Brain microvascular endothelial cell (primary cell): Measurements from ENCODE around the gene RNF157.
"Not testable (repeated sequence)": the region's sequence is repeated elsewhere in the genome, so short reads cannot be mapped to it uniquely, and the experiment has no call there.

Experiments
- DNase-seq: peaks from one replicate; pipeline ENCODE4 v3.0.0-alpha.2; 2020
- H3K27ac ChIP-seq: fragments of 250-450 bp; sonication (Bioruptor Pico); 2 replicates; pipeline ENCODE4 v1.5.1; 2020; ENCODE audit warnings: mild to moderate bottlenecking, moderate library complexity
- H3K27me3 ChIP-seq: fragments of 250-450 bp; sonication (Bioruptor Pico); replicated peaks from 2 replicates; pipeline ENCODE4 v1.5.1; 2020; ENCODE audit warnings: mild to moderate bottlenecking
- H3K36me3 ChIP-seq: fragments of 250-450 bp; sonication (Bioruptor Pico); replicated peaks from 2 replicates; pipeline ENCODE4 v1.5.1; 2020; ENCODE audit warnings: mild to moderate bottlenecking
- H3K4me3 ChIP-seq: 2 replicates; pipeline ENCODE4 v1.5.1; 2011; ENCODE audit warnings: low read depth, mild to moderate bottlenecking, control low read depth, low read length, moderate library complexity
- CTCF ChIP-seq: IDR thresholded peaks from 2 replicates; pipeline ENCODE4 v1.5.1; 2011; ENCODE audit warnings: low read depth, mild to moderate bottlenecking, moderate library complexity, low read length, control low read depth, inconsistent platforms; ENCODE audit errors: missing control alignments
- in situ Hi-C: cut with HindIII; loops from 2 replicates; pipeline ENCODE4 v1.10.0; 2017; ENCODE audit warnings: low sequenced_read_pairs, low pct_ligation_motif_present

The RNF157 gene

GRCh38 chr17:76189247-76189646 is 51.0 kb downstream of the RNF157 start:
- in situ Hi-C loops, result no loop called here
- TF ChIP-seq CTCF, result no peak
- no peaks in the 10 kb centered on the region for H3K27me3 ChIP-seq
- no peak for DNase-seq
- no peak overlapping the region for H3K4me3 ChIP-seq
- no peak overlapping the region for H3K27ac ChIP-seq
- no peaks in the 10 kb centered on the region for H3K36me3 ChIP-seq

- TF ChIP-seq CTCF, result no peak
- Histone ChIP-seq H3K27ac (no peak overlapping the region), H3K4me3 (no peak overlapping the region), H3K36me3 (no peaks in the 10 kb centered on the region), H3K27me3 (no peaks in the 10 kb centered on the region)
- DNase-seq, result no peak
- in situ Hi-C loops, result no loop called here
Observed at GRCh38 chr17:76188213-76189016, 51.9 kb downstream of the RNF157 start.

GRCh38 chr17:76186774-76187173 is 53.5 kb downstream of the RNF157 start:
- H3K4me3 ChIP-seq, H3K36me3 ChIP-seq, in situ Hi-C loops, DNase-seq, H3K27ac ChIP-seq, H3K27me3 ChIP-seq: not testable (repeated sequence)

- Histone ChIP-seq H3K27ac (no peak overlapping the region), H3K4me3 (no peak overlapping the region), H3K36me3 (no peaks in the 10 kb centered on the region), H3K27me3 (no peaks in the 10 kb centered on the region)
- TF ChIP-seq CTCF, result no peak
- no peak for DNase-seq
- in situ Hi-C loops, result no loop called here
Observed at GRCh38 chr17:76184290-76184689, 56.0 kb downstream of the RNF157 start.

GRCh38 chr17:76182016-76182764 is 58.1 kb downstream of the RNF157 start:
- Histone ChIP-seq H3K36me3 (no peaks in the 10 kb centered on the region), H3K27me3 (no peaks in the 10 kb centered on the region), H3K27ac (no peak overlapping the region), H3K4me3 (no peak overlapping the region)
- TF ChIP-seq CTCF, result peak; percentile 93
- in situ Hi-C loops, result no loop called here
- DNase-seq, result peak; percentile 89
